Duodenal mucosa (tissue), 2 donors: ENCODE data around the gene ABCD1.
"Not testable (repeated sequence)": the region's sequence is repeated elsewhere in the genome, so short reads cannot be mapped to it uniquely, and the experiment has no call there.

ENCODE experiments used
- H3K27ac ChIP-seq: one replicate; pipeline ENCODE4 v1.7.0; 2013; ENCODE audit warnings: low read depth, low read length
- H3K27me3 ChIP-seq, 2 donors: one replicate each; pipeline ENCODE4 v1.7.0; 2013; ENCODE audit warnings: low read length in 2 of 2, control low read depth in 1 of 2; ENCODE audit not compliant: insufficient read depth in 2 of 2, control insufficient read depth in 1 of 2
- H3K36me3 ChIP-seq, 2 donors: one replicate each; pipeline ENCODE4 v1.7.0; 2013; ENCODE audit warnings: low read length in 2 of 2, control low read depth in 1 of 2; ENCODE audit not compliant: insufficient read depth in 2 of 2, control insufficient read depth in 1 of 2
- H3K4me1 ChIP-seq, 2 donors: one replicate each; pipeline ENCODE4 v1.7.0; 2013; ENCODE audit warnings: low read length in 2 of 2, control low read depth in 1 of 2; ENCODE audit not compliant: insufficient read depth in 2 of 2, control insufficient read depth in 1 of 2
- H3K4me3 ChIP-seq, 2 donors: one replicate each; pipeline ENCODE4 v1.7.0; 2013; ENCODE audit warnings: low read length in 2 of 2, low read depth in 1 of 2
- H3K9ac ChIP-seq, 2 donors: one replicate each; pipeline ENCODE4 v1.7.0; 2013; ENCODE audit warnings: low read length in 2 of 2, low read depth in 1 of 2
- H3K9me3 ChIP-seq, 2 donors: one replicate each; pipeline ENCODE4 v1.7.0; 2013; ENCODE audit warnings: low read length in 2 of 2, control low read depth in 1 of 2; ENCODE audit not compliant: control insufficient read depth in 1 of 2

The ABCD1 gene

GRCh38 chrX:153701706-153702105 lies 22.9 kb upstream of the ABCD1 start:
- H3K4me1 ChIP-seq, result peaks cover 10 to 23% of the 10 kb centered on the region in 2 donors

GRCh38 chrX:153702336-153703035 lies 22.2 kb upstream of the ABCD1 start:
- peaks cover 2 to 25% of the 10 kb centered on the region in 2 donors for H3K36me3 ChIP-seq
- H3K4me1 ChIP-seq, result peaks cover 10 to 23% of the 10 kb centered on the region in 2 donors
- no peak overlapping the region for H3K4me3 ChIP-seq
- no peak overlapping the region for H3K9ac ChIP-seq
- H3K9me3 ChIP-seq, result no peaks in the 10 kb centered on the region
- H3K27me3 ChIP-seq, result no peaks in the 10 kb centered on the region
- no peak overlapping the region for H3K27ac ChIP-seq

More at GRCh38 chrX:153701706-153702105, 22.9 kb upstream of the ABCD1 start:
- no peak overlapping the region for H3K4me3 ChIP-seq
- H3K27ac ChIP-seq, result no peak overlapping the region
- H3K9ac ChIP-seq, result no peak overlapping the region
- peaks cover 2 to 25% of the 10 kb centered on the region in 2 donors for H3K36me3 ChIP-seq
- H3K9me3 ChIP-seq, result no peaks in the 10 kb centered on the region
- H3K27me3 ChIP-seq, result no peaks in the 10 kb centered on the region

GRCh38 chrX:153703036-153703370 lies 21.7 kb upstream of the ABCD1 start:
- Histone ChIP-seq H3K36me3 (peaks cover 2 to 25% of the 10 kb centered on the region in 2 donors), H3K9me3 (no peaks in the 10 kb centered on the region), H3K4me1 (peaks cover 12 to 23% of the 10 kb centered on the region in 2 donors), H3K27me3 (no peaks in the 10 kb centered on the region), H3K27ac (peak overlapping the region; percentile 10), H3K4me3 (no peak overlapping the region), H3K9ac (no peak overlapping the region)

GRCh38 chrX:153704021-153704526 lies 20.6 kb upstream of the ABCD1 start:
- no peak overlapping the region for H3K4me3 ChIP-seq
- H3K4me1 ChIP-seq, result peaks cover 12 to 23% of the 10 kb centered on the region in 2 donors
- H3K27ac ChIP-seq, result no peak overlapping the region
- no peak overlapping the region for H3K9ac ChIP-seq
- H3K9me3 ChIP-seq, result no peaks in the 10 kb centered on the region
- no peaks in the 10 kb centered on the region for H3K27me3 ChIP-seq
- peaks cover 2 to 25% of the 10 kb centered on the region in 2 donors for H3K36me3 ChIP-seq

- H3K9me3 ChIP-seq, H3K27ac ChIP-seq, H3K27me3 ChIP-seq, H3K4me3 ChIP-seq, H3K9ac ChIP-seq: not testable (repeated sequence)
- Histone ChIP-seq H3K4me1 (peaks cover 12 to 23% of the 10 kb centered on the region in 2 donors), H3K36me3 (peaks cover 2 to 25% of the 10 kb centered on the region in 2 donors)
Observed at GRCh38 chrX:153704631-153705402, 19.8 kb upstream of the ABCD1 start.

GRCh38 chrX:153705403-153706060 lies 19.1 kb upstream of the ABCD1 start:
- H3K9me3 ChIP-seq, H3K27ac ChIP-seq, H3K4me3 ChIP-seq, H3K27me3 ChIP-seq, H3K9ac ChIP-seq: not testable (repeated sequence)
- Histone ChIP-seq H3K36me3 (peaks cover 2 to 28% of the 10 kb centered on the region in 2 donors), H3K4me1 (peaks cover 9 to 18% of the 10 kb centered on the region in 2 donors)

- H3K27ac ChIP-seq, result no peak overlapping the region
Observed at GRCh38 chrX:153706799-153707198, 17.9 kb upstream of the ABCD1 start.

GRCh38 chrX:153707406-153707805 lies 17.2 kb upstream of the ABCD1 start:
- H3K9ac ChIP-seq, result no peak overlapping the region
- peaks cover 4 to 11% of the 10 kb centered on the region in 2 donors for H3K4me1 ChIP-seq
- peaks cover 2 to 24% of the 10 kb centered on the region in 2 donors for H3K36me3 ChIP-seq
- no peak overlapping the region for H3K4me3 ChIP-seq
- no peaks in the 10 kb centered on the region for H3K9me3 ChIP-seq
- no peak overlapping the region for H3K27ac ChIP-seq
- no peaks in the 10 kb centered on the region for H3K27me3 ChIP-seq

More at GRCh38 chrX:153706799-153707198, 17.9 kb upstream of the ABCD1 start:
- no peaks in the 10 kb centered on the region for H3K9me3 ChIP-seq
- H3K36me3 ChIP-seq, result peaks cover 2 to 29% of the 10 kb centered on the region in 2 donors
- no peak overlapping the region for H3K4me3 ChIP-seq
- no peak overlapping the region for H3K9ac ChIP-seq
- peaks cover 4 to 12% of the 10 kb centered on the region in 2 donors for H3K4me1 ChIP-seq
- no peaks in the 10 kb centered on the region for H3K27me3 ChIP-seq

- Histone ChIP-seq H3K27me3 (no peaks in the 10 kb centered on the region), H3K4me3 (no peak overlapping the region), H3K27ac (no peak overlapping the region), H3K4me1 (peaks cover 4% of the 10 kb centered on the region in 2 donors), H3K9ac (no peak overlapping the region), H3K9me3 (no peaks in the 10 kb centered on the region), H3K36me3 (peaks cover 2 to 24% of the 10 kb centered on the region in 2 donors)
Observed at GRCh38 chrX:153708415-153708814, 16.2 kb upstream of the ABCD1 start.
